GM18526 (cell line): ENCODE measurements around the gene ZACN.
A peak's percentile ranks its signal among the peaks of the same experiment; 100 is the strongest.

Source experiments
- POLR2A ChIP-seq: IDR thresholded peaks from 3 replicates; pipeline ENCODE4 v1.6.1; 2011; ENCODE audit not compliant: insufficient read length; ENCODE audit errors: extremely low read depth

The ZACN gene

GRCh38 chr17:76050538-76051467 is 28.2 kb upstream of the ZACN start:
- TF ChIP-seq POLR2A = no peak

- TF ChIP-seq POLR2A = no peak
Measured at GRCh38 chr17:76051561-76051960, 27.4 kb upstream of the ZACN start.

- no peak for TF ChIP-seq POLR2A
Measured at GRCh38 chr17:76053246-76054111, 25.5 kb upstream of the ZACN start.

GRCh38 chr17:76054112-76054476 is 24.9 kb upstream of the ZACN start:
- no peak for TF ChIP-seq POLR2A

- TF ChIP-seq POLR2A = no peak
Measured at GRCh38 chr17:76056882-76057281, 22.1 kb upstream of the ZACN start.

- TF ChIP-seq POLR2A = no peak
Measured at GRCh38 chr17:76063875-76064546, 15.0 kb upstream of the ZACN start.

- no peak for TF ChIP-seq POLR2A
Measured at GRCh38 chr17:76065775-76066174, 13.2 kb upstream of the ZACN start.

- TF ChIP-seq POLR2A = no peak
Measured at GRCh38 chr17:76071531-76072147, 7.3 kb upstream of the ZACN start.

GRCh38 chr17:76072148-76072858 is 6.7 kb upstream of the ZACN start, which contains the start of gene SRP68:
SRP68 (minus strand) TSS chr17:76072517; CDS start chr17:76072491, 26 bp downstream.
- peak; percentile 88 for TF ChIP-seq POLR2A

- no peak for TF ChIP-seq POLR2A
Measured at GRCh38 chr17:76074390-76075363, 4.3 kb upstream of the ZACN start, which contains the start of gene GALR2. GALR2 (plus strand) TSS chr17:76074781; CDS start chr17:76074884, 103 bp downstream.

- TF ChIP-seq POLR2A = no peak
Measured at GRCh38 chr17:76075364-76076145, 3.4 kb upstream of the ZACN start.

GRCh38 chr17:76076146-76076764 is 2.7 kb upstream of the ZACN start:
- no peak for TF ChIP-seq POLR2A
